Lower leg skin (tissue), 3 donors: Measurements from ENCODE around the gene STARD5.

ENCODE experiments used
- POLR2A ChIP-seq, 2 donors: fragments of 450-650 bp; IDR thresholded peaks; one replicate each; pipeline ENCODE4 v1.6.1; 2016 to 2017; ENCODE audit warnings: antibody characterized with exemption in 2 of 2, mild to moderate bottlenecking in 1 of 2, moderate library complexity in 1 of 2
- TF ChIP-seq, protein P1 (sequence below), 3 donors: fragments of 450-650 bp; IDR thresholded peaks; one replicate each; pipeline ENCODE4 v1.5.1; 2016; ENCODE audit warnings: antibody characterized with exemption in 3 of 3, mild to moderate bottlenecking in 3 of 3, moderate library complexity in 2 of 3

DNA sequence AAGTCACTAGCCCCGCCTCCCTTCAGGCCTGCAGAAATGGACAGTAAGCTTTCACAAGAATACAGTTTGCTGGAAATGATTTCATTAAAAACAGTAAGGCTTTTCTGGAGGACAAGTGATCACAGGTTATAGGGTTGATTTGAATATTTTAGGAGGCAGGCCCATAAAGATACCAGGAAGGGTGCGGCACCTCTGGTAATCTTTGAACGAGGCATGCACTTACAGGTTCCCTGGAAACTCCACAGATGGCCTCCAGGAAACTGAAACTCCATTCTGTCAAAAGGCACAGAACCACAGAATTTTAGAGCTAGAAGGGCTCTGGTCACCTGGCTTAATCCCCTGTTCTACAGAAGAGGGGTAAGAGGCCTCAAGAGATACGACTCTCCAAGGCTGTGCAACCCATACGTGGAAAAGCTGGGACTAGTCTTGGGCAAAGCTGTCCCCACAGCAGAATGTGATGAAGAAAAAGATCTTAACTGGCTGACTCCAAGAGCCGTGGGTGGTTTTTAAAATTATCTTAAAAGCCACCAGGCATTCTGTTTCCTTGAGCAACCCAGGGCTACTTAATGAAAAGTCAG, 1.2 kb downstream of the STARD5 start:
- no peak for TF ChIP-seq POLR2A (IDR thresholded peaks at IDR 0.05)
- TF ChIP-seq, protein P1, sequence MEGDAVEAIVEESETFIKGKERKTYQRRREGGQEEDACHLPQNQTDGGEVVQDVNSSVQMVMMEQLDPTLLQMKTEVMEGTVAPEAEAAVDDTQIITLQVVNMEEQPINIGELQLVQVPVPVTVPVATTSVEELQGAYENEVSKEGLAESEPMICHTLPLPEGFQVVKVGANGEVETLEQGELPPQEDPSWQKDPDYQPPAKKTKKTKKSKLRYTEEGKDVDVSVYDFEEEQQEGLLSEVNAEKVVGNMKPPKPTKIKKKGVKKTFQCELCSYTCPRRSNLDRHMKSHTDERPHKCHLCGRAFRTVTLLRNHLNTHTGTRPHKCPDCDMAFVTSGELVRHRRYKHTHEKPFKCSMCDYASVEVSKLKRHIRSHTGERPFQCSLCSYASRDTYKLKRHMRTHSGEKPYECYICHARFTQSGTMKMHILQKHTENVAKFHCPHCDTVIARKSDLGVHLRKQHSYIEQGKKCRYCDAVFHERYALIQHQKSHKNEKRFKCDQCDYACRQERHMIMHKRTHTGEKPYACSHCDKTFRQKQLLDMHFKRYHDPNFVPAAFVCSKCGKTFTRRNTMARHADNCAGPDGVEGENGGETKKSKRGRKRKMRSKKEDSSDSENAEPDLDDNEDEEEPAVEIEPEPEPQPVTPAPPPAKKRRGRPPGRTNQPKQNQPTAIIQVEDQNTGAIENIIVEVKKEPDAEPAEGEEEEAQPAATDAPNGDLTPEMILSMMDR (IDR thresholded peaks at IDR 0.05) = no peak
